Ishikawa (cell line): ENCODE measurements around the gene MYO15B.

Experiments used
- CREB1 ChIP-seq: IDR thresholded peaks from 2 replicates; pipeline ENCODE4 v1.6.1; 2012; ENCODE audit warnings: low read depth
- TCF12 ChIP-seq: IDR thresholded peaks from 2 replicates; pipeline ENCODE4 v1.6.1; 2012; ENCODE audit warnings: low read depth
- YY1 ChIP-seq: IDR thresholded peaks from 2 replicates; pipeline ENCODE4 v1.6.1; 2012; ENCODE audit warnings: low read depth

DNA sequence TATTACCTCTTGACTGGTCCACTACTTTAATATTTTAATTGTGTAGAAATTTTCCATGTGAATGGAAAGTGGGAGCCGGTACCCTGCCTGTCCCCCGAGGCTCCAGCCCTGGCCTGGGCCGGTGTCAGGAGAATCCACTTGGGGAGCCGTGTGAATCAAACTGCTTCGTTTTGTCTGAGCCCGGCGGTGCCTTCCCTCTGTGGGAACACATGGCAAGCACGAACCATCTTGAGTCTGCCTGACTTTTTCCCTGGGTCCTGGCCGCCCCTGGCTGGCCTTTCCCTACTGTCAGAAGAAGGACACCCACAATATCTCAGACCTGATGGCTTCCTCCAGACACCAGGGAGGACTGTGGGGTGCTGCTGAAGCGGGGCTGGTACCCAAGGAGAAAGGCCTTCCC is 12.4 kb upstream of the MYO15B start:
- no peak for TF ChIP-seq YY1
- no peak for TF ChIP-seq CREB1
- TF ChIP-seq TCF12 = no peak
